HepG2 (cell line): ENCODE results near the gene IGSF21. TPM values are rescaled to one million over a fixed set of nuclear protein-coding genes. Genes with fewer than 3 reads are reported as not detected.

ENCODE experiments used
- ARNT2 ChIP-seq: sonication (generic); formaldehyde crosslinking; IDR thresholded peaks from 2 replicates; pipeline ENCODE4 v1.8.0; 2022; ENCODE audit warnings: mild to moderate bottlenecking, low read depth, missing genetic modification reagents, moderate library complexity
- ATF6 ChIP-seq: sonication (generic); formaldehyde crosslinking; conservative IDR thresholded peaks from 2 replicates; pipeline ENCODE4 v1.4.0; 2020; ENCODE audit warnings: missing genetic modification reagents
- ATF7 ChIP-seq, 2 experiments: fragments of 450-650 bp in 1 of 2; sonication (generic) in 1 of 2; formaldehyde crosslinking in 1 of 2; IDR thresholded peaks; 2 replicates each; pipeline versions ENCODE4 v1.4.0 to v1.6.1; 2016 to 2020; ENCODE audit warnings: antibody characterized with exemption in 1 of 2, mild to moderate bottlenecking in 1 of 2, missing genetic modification reagents in 1 of 2
- CCAR2 ChIP-seq: fragments of 200-400 bp; formaldehyde crosslinking; optimal IDR thresholded peaks from 2 replicates; pipeline ENCODE3; 2018; ENCODE audit warnings: low read depth, mild to moderate bottlenecking, low read length, moderate library complexity
- ELF4 ChIP-seq: sonication (generic); formaldehyde crosslinking; IDR thresholded peaks from 2 replicates; pipeline ENCODE4 v1.5.0; 2020; ENCODE audit warnings: missing genetic modification reagents, mild to moderate bottlenecking, moderate library complexity, borderline replicate concordance
- FLYWCH1 ChIP-seq: sonication (generic); formaldehyde crosslinking; IDR thresholded peaks from 2 replicates; pipeline ENCODE4 v1.8.1; 2023; ENCODE audit warnings: mild to moderate bottlenecking, missing genetic modification reagents
- MAFG ChIP-seq: sonication (generic); formaldehyde crosslinking; IDR thresholded peaks from 2 replicates; pipeline ENCODE4 v1.5.1; 2020; ENCODE audit warnings: mild to moderate bottlenecking, missing genetic modification reagents
- MTA1 ChIP-seq: sonication (generic); formaldehyde crosslinking; IDR thresholded peaks from 2 replicates; pipeline ENCODE4 v1.4.0; 2020; ENCODE audit warnings: missing genetic modification reagents, mild to moderate bottlenecking, borderline replicate concordance
- PRPF4 ChIP-seq: fragments of 200-400 bp; formaldehyde crosslinking; IDR thresholded peaks from 2 replicates; pipeline ENCODE4 v1.6.1; 2016; ENCODE audit warnings: low read length, low read depth; ENCODE audit not compliant: poor library complexity, severe bottlenecking
- STAT5B ChIP-seq: sonication (generic); formaldehyde crosslinking; IDR thresholded peaks from 2 replicates; pipeline ENCODE4 v1.4.0; 2020; ENCODE audit warnings: missing genetic modification reagents
- ZBTB7A ChIP-seq: sonication (generic); formaldehyde crosslinking; IDR thresholded peaks from 2 replicates; pipeline ENCODE4 v1.8.0; 2022; ENCODE audit warnings: mild to moderate bottlenecking, missing genetic modification reagents
- ZKSCAN5 ChIP-seq: sonication (generic); formaldehyde crosslinking; IDR thresholded peaks from 2 replicates; pipeline ENCODE4 v1.5.1; 2020; ENCODE audit warnings: mild to moderate bottlenecking, missing genetic modification reagents
- ZNF282 ChIP-seq: fragments of 450-650 bp; IDR thresholded peaks from 2 replicates; pipeline ENCODE4 v1.6.1; 2018; ENCODE audit not compliant: partially characterized antibody
- ZNF331 ChIP-seq: sonication (generic); formaldehyde crosslinking; IDR thresholded peaks from 2 replicates; pipeline ENCODE4 v1.4.0; 2020; ENCODE audit warnings: missing genetic modification reagents
- polyA plus RNA-seq, 8 experiments: library from polyadenylated mRNA; depleted of rRNA in 3 of 8; stranded (reverse) in 7 of 8; unstranded in 1 of 8; fragments of >200 nt; fragmentation: Illumina TruSeq in 4 of 8; extraction: Trizol in 4 of 8; gene quantifications; 2 replicates each; pipeline versions ENCODE4 v1.2.1 to v1.2.3, GENCODE V29; 2011 to 2016; ENCODE audit warnings: low read depth in 4 of 8, missing spikeins in 1 of 8, mixed read lengths in 1 of 8; ENCODE audit not compliant: insufficient read depth in 1 of 8
- total RNA-seq, 5 experiments: library from RNA; depleted of rRNA; stranded (reverse); fragments of >200 nt; fragmentation: Illumina TruSeq; extraction: Trizol; gene quantifications; 2 replicates each; pipeline ENCODE4 v1.2.3, GENCODE V29; 2016; ENCODE audit warnings: low read depth in 1 of 5
- TF ChIP-seq, protein P1 (sequence below): sonication (generic); formaldehyde crosslinking; IDR thresholded peaks from 2 replicates; pipeline ENCODE4 v1.4.0; 2020; ENCODE audit warnings: missing genetic modification reagents, borderline replicate concordance
- TF ChIP-seq, protein P2 (sequence below): sonication (generic); formaldehyde crosslinking; IDR thresholded peaks from 2 replicates; pipeline ENCODE4 v1.5.1; 2020; ENCODE audit warnings: mild to moderate bottlenecking, missing genetic modification reagents, borderline replicate concordance
- TF ChIP-seq, protein P3 (sequence below): sonication (generic); formaldehyde crosslinking; IDR thresholded peaks from 2 replicates; pipeline ENCODE4 v1.4.0; 2020; ENCODE audit warnings: missing genetic modification reagents

The IGSF21 gene
- total and polyA plus RNA-seq, 2 of the 13 experiments (the other 11 are each of a cell fraction or from before 2014, with no cell fraction given): not detected

DNA sequence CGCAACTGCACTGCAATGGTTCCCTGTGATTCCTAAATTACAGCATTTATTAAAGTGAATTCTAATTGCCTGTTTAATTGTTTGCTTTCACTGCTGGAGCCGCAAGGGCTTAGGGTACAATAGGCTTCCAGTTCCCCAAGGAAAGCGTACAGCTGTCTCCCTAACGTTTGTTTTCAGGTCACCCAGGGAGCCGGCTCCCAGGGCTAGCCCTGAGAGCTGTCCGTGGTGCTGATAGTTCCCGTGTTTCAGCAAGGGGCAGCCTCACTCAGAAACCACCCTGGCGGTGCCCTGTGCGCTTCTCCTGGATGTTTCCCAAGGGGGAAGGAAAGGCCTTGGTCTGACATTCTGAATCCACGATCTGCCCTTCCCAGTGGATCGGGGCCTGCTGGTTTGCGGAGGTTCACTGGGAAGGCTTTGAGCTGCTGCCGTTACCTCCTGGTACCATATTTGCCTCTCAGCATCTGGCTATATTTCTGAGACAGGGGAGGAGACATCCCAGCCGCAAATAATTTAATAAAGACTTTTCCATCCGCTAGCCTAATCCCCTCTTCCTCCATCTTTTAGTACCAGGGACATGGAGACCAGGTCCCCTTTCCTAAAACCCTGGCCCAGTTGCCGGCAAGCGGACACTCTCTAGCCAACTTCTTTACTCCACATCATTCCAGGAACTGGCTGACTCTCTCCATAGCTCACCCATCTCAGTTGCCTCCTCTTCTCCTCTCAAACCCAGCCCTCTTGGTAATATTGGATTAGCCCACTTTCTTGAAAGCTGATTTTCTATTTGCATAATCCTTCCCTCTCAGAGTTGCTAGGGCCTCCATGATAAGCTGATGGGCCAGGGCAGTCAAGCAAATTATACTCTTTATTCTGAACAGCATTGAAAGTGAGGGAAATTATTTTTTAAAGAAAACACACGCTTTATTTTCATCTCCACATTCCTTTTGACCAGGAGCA is 149.0 kb downstream of the IGSF21 start (continued):
- TF ChIP-seq FLYWCH1 (CRISPR knock-in tag) (no peak), PRPF4 (no peak), ELF4 (CRISPR knock-in tag) (no peak), ZKSCAN5 (CRISPR knock-in tag) (no peak), ZNF331 (CRISPR knock-in tag) (peak; percentile 82; the same call in 1 of the 2 replicates), ZNF282 (no peak), MAFG (CRISPR knock-in tag) (no peak), CCAR2 (no peak), STAT5B (CRISPR knock-in tag) (no peak), ATF7 (IDR thresholded peaks at IDR 0.05) (no peak), ATF7 (CRISPR knock-in tag; IDR thresholded peaks at IDR 0.05) (no peak), ATF6 (0 out of 2 replicates have a peak, but pooled peaks have one; percentile 62), ARNT2 (CRISPR knock-in tag) (no peak), ZBTB7A (CRISPR knock-in tag) (no peak), MTA1 (CRISPR knock-in tag) (no peak)
- TF ChIP-seq, protein P1, sequence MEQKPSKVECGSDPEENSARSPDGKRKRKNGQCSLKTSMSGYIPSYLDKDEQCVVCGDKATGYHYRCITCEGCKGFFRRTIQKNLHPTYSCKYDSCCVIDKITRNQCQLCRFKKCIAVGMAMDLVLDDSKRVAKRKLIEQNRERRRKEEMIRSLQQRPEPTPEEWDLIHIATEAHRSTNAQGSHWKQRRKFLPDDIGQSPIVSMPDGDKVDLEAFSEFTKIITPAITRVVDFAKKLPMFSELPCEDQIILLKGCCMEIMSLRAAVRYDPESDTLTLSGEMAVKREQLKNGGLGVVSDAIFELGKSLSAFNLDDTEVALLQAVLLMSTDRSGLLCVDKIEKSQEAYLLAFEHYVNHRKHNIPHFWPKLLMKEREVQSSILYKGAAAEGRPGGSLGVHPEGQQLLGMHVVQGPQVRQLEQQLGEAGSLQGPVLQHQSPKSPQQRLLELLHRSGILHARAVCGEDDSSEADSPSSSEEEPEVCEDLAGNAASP (CRISPR knock-in tag): 0 out of 2 replicates have a peak, but pooled peaks have one; percentile 19
- TF ChIP-seq, protein P2, sequence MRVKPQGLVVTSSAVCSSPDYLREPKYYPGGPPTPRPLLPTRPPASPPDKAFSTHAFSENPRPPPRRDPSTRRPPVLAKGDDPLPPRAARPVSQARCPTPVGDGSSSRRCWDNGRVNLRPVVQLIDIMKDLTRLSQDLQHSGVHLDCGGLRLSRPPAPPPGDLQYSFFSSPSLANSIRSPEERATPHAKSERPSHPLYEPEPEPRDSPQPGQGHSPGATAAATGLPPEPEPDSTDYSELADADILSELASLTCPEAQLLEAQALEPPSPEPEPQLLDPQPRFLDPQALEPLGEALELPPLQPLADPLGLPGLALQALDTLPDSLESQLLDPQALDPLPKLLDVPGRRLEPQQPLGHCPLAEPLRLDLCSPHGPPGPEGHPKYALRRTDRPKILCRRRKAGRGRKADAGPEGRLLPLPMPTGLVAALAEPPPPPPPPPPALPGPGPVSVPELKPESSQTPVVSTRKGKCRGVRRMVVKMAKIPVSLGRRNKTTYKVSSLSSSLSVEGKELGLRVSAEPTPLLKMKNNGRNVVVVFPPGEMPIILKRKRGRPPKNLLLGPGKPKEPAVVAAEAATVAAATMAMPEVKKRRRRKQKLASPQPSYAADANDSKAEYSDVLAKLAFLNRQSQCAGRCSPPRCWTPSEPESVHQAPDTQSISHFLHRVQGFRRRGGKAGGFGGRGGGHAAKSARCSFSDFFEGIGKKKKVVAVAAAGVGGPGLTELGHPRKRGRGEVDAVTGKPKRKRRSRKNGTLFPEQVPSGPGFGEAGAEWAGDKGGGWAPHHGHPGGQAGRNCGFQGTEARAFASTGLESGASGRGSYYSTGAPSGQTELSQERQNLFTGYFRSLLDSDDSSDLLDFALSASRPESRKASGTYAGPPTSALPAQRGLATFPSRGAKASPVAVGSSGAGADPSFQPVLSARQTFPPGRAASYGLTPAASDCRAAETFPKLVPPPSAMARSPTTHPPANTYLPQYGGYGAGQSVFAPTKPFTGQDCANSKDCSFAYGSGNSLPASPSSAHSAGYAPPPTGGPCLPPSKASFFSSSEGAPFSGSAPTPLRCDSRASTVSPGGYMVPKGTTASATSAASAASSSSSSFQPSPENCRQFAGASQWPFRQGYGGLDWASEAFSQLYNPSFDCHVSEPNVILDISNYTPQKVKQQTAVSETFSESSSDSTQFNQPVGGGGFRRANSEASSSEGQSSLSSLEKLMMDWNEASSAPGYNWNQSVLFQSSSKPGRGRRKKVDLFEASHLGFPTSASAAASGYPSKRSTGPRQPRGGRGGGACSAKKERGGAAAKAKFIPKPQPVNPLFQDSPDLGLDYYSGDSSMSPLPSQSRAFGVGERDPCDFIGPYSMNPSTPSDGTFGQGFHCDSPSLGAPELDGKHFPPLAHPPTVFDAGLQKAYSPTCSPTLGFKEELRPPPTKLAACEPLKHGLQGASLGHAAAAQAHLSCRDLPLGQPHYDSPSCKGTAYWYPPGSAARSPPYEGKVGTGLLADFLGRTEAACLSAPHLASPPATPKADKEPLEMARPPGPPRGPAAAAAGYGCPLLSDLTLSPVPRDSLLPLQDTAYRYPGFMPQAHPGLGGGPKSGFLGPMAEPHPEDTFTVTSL (CRISPR knock-in tag): no peak
- TF ChIP-seq, protein P3, sequence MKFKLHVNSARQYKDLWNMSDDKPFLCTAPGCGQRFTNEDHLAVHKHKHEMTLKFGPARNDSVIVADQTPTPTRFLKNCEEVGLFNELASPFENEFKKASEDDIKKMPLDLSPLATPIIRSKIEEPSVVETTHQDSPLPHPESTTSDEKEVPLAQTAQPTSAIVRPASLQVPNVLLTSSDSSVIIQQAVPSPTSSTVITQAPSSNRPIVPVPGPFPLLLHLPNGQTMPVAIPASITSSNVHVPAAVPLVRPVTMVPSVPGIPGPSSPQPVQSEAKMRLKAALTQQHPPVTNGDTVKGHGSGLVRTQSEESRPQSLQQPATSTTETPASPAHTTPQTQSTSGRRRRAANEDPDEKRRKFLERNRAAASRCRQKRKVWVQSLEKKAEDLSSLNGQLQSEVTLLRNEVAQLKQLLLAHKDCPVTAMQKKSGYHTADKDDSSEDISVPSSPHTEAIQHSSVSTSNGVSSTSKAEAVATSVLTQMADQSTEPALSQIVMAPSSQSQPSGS (CRISPR knock-in tag): no peak
